ES-I3 (cell line): ENCODE results near the gene GKN1.

Experiments
- H3K36me3 ChIP-seq: 2 replicates; pipeline ENCODE4 v1.6.1; 2013; ENCODE audit warnings: mild to moderate bottlenecking, low read length, control low read depth, moderate library complexity; ENCODE audit not compliant: insufficient read depth
- H3K4me1 ChIP-seq: 2 replicates; pipeline ENCODE4 v1.6.1; 2013; ENCODE audit warnings: mild to moderate bottlenecking, control low read depth, low read length; ENCODE audit not compliant: insufficient read depth
- H3K9ac ChIP-seq: 2 replicates; pipeline ENCODE4 v1.6.1; 2013; ENCODE audit warnings: low read depth, mild to moderate bottlenecking, low read length, moderate library complexity
- H3K9me3 ChIP-seq: 2 replicates; pipeline ENCODE4 v1.6.1; 2013; ENCODE audit warnings: mild to moderate bottlenecking, low read length, moderate library complexity; ENCODE audit not compliant: control insufficient read depth, insufficient read depth

The GKN1 gene

DNA sequence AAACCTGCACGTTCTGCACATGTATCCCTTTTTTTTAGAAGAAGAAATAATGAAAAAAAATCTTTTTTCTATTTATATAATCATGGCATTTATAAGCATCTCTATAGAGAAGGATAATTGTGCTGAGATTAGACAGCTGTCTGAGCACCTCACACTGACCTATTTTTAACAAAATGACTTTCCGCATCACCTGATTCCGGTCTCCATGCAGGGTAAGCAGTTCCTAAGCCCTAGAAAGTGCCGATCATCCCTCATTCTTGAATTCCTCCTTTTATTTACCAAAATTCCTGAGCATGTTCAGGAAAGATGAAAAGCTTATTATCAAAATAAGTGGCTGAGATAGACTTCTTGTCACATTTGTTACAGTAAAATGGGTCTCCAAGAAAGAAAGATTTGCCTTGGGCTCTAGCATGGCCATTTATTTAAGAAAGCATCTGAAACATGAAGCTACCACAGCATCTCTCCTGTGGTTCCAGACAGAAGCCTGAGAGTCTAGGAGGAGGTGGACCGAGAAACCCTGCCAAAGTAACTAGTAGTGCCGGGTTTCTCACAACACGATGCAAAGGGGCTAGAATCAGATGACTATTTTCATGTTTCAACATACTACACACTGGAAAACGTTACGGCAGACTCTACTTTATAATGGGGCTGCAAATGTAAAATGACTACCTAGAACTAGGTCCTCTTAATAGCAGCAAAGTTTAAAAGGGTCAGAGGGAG is 670 bp downstream of the GKN1 start:
- no peaks in the 10 kb centered on the region for H3K9me3 ChIP-seq
- no peak overlapping the region for H3K9ac ChIP-seq
- H3K4me1 ChIP-seq = no peaks in the 10 kb centered on the region
- no peaks in the 10 kb centered on the region for H3K36me3 ChIP-seq

DNA sequence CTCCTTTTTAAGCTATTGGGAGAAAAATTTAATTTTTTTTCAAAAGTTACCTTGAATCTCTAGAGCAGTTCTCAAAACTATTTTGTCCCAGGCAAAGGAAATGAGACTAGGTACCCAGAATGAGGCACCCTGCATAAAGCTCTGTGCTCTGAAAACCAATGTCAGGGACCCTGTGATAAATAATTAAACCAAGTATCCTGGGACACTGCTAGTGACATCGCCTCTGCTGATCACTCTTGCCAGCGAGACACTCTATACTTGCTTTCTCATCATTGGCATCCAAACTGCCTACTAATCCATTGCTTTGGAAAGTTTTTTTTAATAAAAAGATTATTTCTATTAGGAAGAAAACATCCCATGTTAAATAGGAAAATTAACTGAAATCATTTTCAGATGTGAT is 1.4 kb downstream of the GKN1 start:
- Histone ChIP-seq H3K9me3 (no peaks in the 10 kb centered on the region), H3K4me1 (no peaks in the 10 kb centered on the region), H3K9ac (no peak overlapping the region), H3K36me3 (no peaks in the 10 kb centered on the region)

DNA sequence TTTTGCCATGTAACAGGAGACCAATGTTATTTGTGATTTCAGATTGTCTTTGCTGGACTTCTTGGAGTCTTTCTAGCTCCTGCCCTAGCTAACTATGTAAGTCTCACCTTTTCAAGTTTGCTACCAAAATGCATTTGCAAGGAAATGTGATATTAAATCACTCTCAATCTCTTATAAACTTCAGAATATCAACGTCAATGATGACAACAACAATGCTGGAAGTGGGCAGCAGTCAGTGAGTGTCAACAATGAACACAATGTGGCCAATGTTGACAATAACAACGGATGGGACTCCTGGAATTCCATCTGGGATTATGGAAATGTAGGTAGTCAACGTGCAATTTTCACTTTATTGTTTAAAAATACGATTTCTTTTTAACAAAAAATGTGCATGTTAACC is 3.0 kb downstream of the GKN1 start:
- H3K9me3 ChIP-seq = no peaks in the 10 kb centered on the region
- H3K9ac ChIP-seq = no peak overlapping the region
- H3K36me3 ChIP-seq = no peaks in the 10 kb centered on the region
- no peaks in the 10 kb centered on the region for H3K4me1 ChIP-seq

DNA sequence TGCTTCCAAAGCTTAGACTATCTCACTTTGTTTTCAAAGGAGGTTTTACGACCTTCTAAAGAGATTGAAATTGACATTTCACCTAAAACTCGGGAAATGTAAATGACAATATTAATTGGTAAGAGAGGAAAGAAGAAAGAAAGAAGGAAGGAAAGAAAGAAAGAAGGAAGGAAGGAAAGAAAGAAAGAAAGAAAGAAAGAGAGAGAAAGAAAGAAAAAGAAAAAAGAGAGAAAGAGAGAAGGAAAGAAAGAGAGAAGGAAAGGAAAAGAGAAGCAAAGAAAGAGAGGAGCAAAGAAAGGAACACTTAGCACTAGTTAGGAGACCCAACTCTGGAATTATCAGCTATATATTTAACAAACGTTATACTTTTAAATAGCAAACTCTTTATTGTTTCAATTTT is 3.7 kb downstream of the GKN1 start:
- no peaks in the 10 kb centered on the region for H3K9me3 ChIP-seq
- no peak overlapping the region for H3K9ac ChIP-seq
- H3K4me1 ChIP-seq = no peaks in the 10 kb centered on the region
- no peaks in the 10 kb centered on the region for H3K36me3 ChIP-seq

DNA sequence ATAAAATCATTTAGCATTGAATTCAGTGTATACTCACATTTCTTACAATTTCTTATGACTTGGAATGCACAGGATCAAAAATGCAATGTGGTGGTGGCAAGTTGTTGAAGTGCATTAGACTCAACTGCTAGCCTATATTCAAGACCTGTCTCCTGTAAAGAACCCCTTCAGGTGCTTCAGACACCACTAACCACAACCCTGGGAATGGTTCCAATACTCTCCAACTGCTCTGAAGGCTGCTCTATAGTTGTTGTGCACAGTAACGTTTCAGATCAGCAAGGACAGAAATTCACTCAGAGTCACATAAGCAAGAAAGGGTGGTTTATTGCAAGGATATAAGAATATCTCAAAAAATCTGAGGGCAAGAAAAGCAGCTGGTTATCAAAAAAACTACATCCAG is 6.5 kb downstream of the GKN1 start:
- no peaks in the 10 kb centered on the region for H3K36me3 ChIP-seq
- H3K9ac ChIP-seq = no peak overlapping the region
- H3K9me3 ChIP-seq = no peaks in the 10 kb centered on the region
- H3K4me1 ChIP-seq = no peaks in the 10 kb centered on the region

DNA sequence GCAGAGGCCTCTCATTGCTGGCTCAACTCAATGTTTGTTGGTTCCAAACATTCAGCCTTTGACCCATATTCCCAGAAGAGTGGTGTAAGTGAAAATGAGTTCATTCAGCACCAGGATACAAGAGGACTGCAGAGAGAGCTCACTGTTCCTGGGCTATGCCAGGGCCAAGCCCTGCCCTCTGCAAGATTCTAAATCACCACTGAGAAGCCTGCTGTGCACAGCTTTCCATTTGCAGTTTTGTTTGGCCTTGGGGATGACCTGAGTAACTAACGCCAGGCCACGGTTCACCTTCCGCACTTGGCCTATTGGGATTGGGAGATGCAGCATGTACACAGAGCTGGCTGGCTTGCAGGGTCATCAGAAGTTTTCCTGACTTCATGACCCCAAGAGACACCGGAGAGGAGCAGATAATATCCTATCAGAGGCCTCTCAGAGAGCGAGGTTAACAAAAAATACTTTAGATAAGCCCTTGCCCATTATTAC is 12.6 kb downstream of the GKN1 start:
- H3K9me3 ChIP-seq = no peaks in the 10 kb centered on the region
- no peaks in the 10 kb centered on the region for H3K36me3 ChIP-seq
- no peak overlapping the region for H3K9ac ChIP-seq
- no peaks in the 10 kb centered on the region for H3K4me1 ChIP-seq

DNA sequence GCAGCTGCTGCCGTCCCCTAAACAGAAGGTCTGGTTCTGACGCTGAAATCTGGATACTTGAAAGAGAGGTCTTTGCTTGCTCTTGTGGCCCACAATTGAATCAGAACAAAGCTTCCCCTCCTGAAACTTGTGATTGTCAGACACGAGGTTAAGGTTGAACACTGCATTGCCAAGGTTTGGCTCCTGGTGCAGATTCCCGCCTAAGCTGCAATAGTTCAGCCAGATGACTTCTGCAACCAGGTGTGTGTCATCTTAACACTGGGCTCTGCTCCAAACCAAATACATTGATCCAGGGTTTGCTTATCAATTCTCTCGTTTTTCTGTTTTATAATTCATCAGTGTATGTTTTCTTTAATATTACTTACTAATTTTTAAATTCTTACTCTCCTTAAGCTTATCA is 14.6 kb downstream of the GKN1 start:
- no peak overlapping the region for H3K9ac ChIP-seq
- no peaks in the 10 kb centered on the region for H3K36me3 ChIP-seq
- H3K9me3 ChIP-seq = no peaks in the 10 kb centered on the region
- no peaks in the 10 kb centered on the region for H3K4me1 ChIP-seq

DNA sequence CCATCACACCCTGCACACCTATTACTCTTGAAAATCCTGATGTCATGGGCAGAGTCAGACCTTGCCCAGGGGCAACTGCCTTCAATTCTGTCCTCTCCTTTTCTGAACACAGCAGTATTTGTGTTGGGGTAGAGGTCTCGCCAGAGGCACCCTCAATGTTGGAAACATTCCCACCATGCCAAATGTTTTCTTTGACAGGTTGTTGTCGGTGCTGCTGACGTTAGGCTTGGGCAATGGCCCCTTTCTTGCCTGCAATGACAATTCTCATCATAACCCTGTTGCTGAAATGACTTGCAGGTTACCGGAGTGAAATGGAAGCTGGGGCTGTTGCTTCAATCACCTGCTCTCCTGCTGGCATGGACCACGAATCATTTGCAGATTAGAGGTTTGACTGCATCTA is 17.9 kb downstream of the GKN1 start:
- no peaks in the 10 kb centered on the region for H3K4me1 ChIP-seq
- H3K36me3 ChIP-seq = no peaks in the 10 kb centered on the region
- H3K9ac ChIP-seq = no peak overlapping the region
- H3K9me3 ChIP-seq = no peaks in the 10 kb centered on the region

DNA sequence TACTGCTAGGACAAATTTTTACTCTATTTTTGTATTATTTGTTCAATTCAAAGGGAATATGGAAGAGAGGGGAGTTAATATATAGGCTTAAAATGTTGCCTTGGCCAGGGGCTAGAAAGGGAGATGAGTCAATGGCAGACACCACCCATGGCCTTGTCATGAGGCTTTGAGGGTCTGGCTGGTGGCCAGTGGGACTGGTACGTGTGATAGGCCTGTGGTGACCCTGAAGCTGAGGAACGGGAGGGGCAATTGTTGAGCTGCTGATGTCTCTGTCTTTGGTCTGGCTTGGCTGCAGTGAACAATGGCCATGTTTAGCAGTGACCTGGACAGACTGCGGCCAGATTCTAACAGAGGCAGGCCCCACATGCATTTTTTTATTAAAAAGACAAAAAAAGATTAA is 18.5 kb downstream of the GKN1 start:
- Histone ChIP-seq H3K36me3 (no peaks in the 10 kb centered on the region), H3K9ac (no peak overlapping the region), H3K4me1 (no peaks in the 10 kb centered on the region), H3K9me3 (no peaks in the 10 kb centered on the region)

DNA sequence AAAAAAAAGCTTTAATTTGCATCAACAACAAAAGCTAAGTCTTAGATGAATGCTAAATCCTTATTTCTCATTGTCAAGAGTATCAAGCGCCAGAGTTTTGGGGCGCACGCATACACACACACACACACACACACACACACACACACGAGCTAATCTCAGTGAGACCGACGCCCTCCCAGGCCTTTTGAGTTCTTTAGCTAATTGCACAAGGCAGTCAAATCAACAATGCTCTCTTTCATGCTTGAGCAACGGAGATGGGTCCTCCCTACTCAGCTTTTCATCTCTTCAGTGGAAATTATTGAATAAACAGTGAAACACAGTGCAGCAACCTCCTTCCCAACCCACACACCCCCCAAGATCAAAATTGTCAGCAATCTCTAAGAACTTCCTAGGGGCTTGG is 19.2 kb downstream of the GKN1 start:
- H3K36me3 ChIP-seq = no peaks in the 10 kb centered on the region
- H3K4me1 ChIP-seq = no peaks in the 10 kb centered on the region
- no peak overlapping the region for H3K9ac ChIP-seq
- H3K9me3 ChIP-seq = no peaks in the 10 kb centered on the region

DNA sequence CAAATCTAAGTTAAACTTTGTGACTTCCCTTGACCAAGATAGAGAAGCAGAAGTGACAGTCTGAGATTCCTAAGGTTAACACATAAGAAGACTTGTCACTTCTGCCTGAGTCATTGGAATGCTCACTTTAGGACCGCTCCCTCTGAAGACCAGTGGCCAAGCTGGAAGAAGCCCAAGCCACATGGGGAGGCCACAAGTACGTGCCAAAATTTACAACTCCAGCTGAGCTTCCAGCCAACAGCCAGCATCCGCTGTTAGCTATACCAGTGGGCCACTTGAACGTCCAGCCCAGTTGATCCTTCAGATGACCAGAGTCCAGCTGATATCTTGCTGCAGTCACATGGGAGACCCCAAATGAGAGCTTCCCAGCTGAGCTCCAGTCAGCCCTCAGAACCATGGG is 20.4 kb downstream of the GKN1 start:
- Histone ChIP-seq H3K9me3 (no peaks in the 10 kb centered on the region), H3K36me3 (no peaks in the 10 kb centered on the region), H3K9ac (no peak overlapping the region), H3K4me1 (no peaks in the 10 kb centered on the region)

DNA sequence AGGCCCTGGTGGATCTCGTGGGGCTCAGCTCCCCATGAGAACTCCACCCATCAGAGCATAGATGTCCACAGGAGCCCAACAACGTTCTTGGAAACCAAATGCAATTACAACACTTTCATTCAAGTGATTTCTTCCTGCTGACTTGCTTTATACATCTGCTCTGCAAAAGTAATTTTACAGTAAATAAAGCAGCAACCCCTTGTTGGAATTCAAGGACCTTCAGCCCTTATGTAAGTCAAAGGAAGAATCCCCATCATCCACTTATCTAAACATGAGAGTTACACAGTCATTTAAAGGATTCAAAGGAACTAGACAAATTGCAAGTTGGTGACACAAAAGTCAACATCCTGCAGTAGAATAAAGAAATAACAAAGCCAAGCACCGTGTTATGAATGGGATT is 21.5 kb downstream of the GKN1 start:
- H3K4me1 ChIP-seq = no peaks in the 10 kb centered on the region
- H3K36me3 ChIP-seq = no peaks in the 10 kb centered on the region
- no peak overlapping the region for H3K9ac ChIP-seq
- H3K9me3 ChIP-seq = no peaks in the 10 kb centered on the region

DNA sequence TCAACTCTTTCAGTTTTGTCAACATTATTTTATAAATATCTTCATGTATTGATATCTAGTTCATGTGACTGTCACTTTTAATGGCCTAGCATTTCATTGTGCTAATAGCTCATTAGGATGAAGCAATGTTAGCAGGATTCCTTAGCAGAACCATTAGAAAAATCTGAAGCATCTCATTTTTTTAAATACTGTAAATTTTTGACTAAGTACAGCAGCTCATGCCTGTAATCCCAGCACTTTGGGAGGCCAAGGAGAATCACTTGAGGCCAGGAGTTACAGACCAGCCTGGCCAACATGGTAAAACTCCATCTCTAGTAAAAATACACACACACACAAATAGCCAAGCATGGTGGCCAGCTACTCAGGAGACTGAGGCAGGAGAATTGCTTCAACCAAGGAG is 23.0 kb downstream of the GKN1 start:
- Histone ChIP-seq H3K9me3 (no peaks in the 10 kb centered on the region), H3K36me3 (no peaks in the 10 kb centered on the region), H3K4me1 (no peaks in the 10 kb centered on the region), H3K9ac (no peak overlapping the region)

DNA sequence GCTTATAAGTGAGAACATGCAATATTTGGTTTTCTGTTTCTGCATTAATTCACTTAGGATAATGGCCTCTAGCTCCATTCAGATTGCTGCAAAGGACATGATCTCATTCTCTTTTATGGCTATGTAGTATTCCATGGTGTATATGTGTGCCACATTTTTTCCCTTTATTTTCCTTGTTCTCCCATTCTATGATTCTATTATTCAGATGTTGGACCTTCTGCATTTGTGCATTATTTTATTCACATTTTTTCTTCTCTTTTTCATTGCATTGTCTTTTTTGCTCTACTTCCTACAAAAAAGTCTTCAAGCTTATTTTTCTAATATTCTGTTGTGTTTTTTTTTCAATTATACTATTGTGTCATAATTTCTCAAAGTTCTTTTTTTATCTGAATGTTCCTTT is 27.4 kb downstream of the GKN1 start:
- Histone ChIP-seq H3K4me1 (no peaks in the 10 kb centered on the region), H3K9me3 (no peaks in the 10 kb centered on the region), H3K9ac (no peak overlapping the region), H3K36me3 (no peaks in the 10 kb centered on the region)

DNA sequence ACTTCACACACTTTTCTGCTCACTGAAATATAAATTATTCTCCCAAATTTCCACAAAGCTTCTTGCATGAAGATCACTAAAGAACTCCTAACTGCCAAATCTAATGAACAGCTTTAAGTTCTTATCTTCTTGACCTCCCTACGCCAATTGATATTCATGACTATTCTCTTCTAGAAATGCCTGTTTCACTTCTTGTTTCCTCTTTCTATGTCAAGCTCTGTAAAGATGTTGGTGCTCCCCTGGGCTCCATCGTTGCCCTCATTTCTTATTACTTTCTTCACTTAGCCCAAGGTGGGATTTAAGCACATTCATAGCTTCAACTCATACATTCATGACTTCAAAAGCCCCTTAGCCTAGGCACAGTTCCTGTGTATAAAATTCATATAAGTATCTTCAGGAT is 29.3 kb downstream of the GKN1 start:
- Histone ChIP-seq H3K4me1 (no peaks in the 10 kb centered on the region), H3K36me3 (no peaks in the 10 kb centered on the region), H3K9me3 (no peaks in the 10 kb centered on the region), H3K9ac (no peak overlapping the region)

DNA sequence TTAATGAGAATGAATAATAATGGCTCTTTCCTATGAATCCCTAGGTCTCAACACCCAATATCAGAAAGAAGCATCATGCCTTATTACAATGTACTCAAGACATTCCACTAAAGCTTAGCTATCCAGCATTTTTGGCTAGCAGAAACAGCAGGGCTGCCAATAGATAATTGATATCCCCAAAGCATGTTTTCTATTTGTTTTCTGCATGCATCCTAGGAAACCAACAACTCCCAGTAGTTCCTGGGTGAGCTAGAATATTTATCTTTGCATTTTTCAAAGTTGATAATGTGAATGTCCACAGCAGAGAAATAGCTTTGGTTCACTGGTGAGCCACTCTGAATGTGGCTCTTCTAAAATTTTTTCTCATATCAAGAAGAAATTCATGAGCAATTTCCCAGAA is 32.7 kb downstream of the GKN1 start:
- H3K9me3 ChIP-seq = no peaks in the 10 kb centered on the region
- H3K36me3 ChIP-seq = no peaks in the 10 kb centered on the region
- H3K4me1 ChIP-seq = no peaks in the 10 kb centered on the region
- no peak overlapping the region for H3K9ac ChIP-seq
